HCT116 (cell line): ENCODE data around the gene NIT2. TPM values are rescaled to one million over a fixed set of nuclear protein-coding genes. Genes with fewer than 3 reads are reported as not detected.

Source experiments
- ATAC-seq: fragments of 200-7000 bp; cut with Tn5 transposase; 2 replicates; pipeline ENCODE4 v1.9.1; 2020; ENCODE audit warnings: mild to moderate bottlenecking, moderate library complexity
- BruUV-seq: library from RNA; stranded (reverse); fragments of 400-500 nt; replicated peaks from 2 replicates; lab custom pipeline; 2021; lab: Mats Ljungman, UMichigan
- CTCF ChIA-PET: fragments of 300-600 bp; sonication (Branson Sonifier 250); formaldehyde crosslinking; loops from one replicate; lab custom pipeline; 2021; ENCODE audit warnings: antibody characterized with exemption; lab: Charles Lee
- POLR2A ChIA-PET: fragments of 300-600, 350-600 bp; sonication (Branson Sonifier 250); formaldehyde crosslinking; loops from one replicate; lab custom pipeline; 2021; ENCODE audit warnings: antibody characterized with exemption; lab: Charles Lee
- RAD21 ChIA-PET, 2 experiments: fragments of 300-600 bp; sonication (Branson Sonifier 250); formaldehyde crosslinking; loops; one replicate each; lab custom pipeline; 2023; ENCODE audit warnings: low total read pairs in 2 of 2; ENCODE audit not compliant: uncharacterized antibody in 2 of 2, unreplicated experiment in 2 of 2, low non-redundant PET in 1 of 2; lab: Charles Lee
- DNase-seq: peaks from one replicate; pipeline ENCODE4 v3.0.0-alpha.2; 2010; ENCODE audit warnings: low read depth, low spot score
- H2AFZ ChIP-seq: fragments of 200-600 bp; shearing (Covaris generic), sonication (generic); 2 replicates; pipeline ENCODE4 v1.6.1; 2017; ENCODE audit warnings: low read depth, mixed run types, mixed read lengths, antibody characterized with exemption, low read length; ENCODE audit not compliant: poor library complexity, severe bottlenecking
- H3K27ac ChIP-seq: 2 replicates; pipeline ENCODE4 v1.5.1; 2012; ENCODE audit warnings: low read depth, low read length
- H3K27me3 ChIP-seq: fragments of 200-600 bp; sonication (generic); 2 replicates; pipeline ENCODE4 v1.6.1; 2016; ENCODE audit warnings: mixed run types, low read length, mixed read lengths; ENCODE audit not compliant: insufficient read depth
- H3K36me3 ChIP-seq, 2 experiments: fragments of 200-500 bp in 1 of 2; fragments of 200-600 bp in 1 of 2; sonication (Bioruptor generic) in 1 of 2; sonication (generic) in 1 of 2; 2 replicates each; pipeline versions ENCODE4 v1.5.1 to v1.6.1; 2014 to 2016; ENCODE audit warnings: low read length in 2 of 2, inconsistent platforms in 1 of 2, mixed read lengths in 1 of 2, mixed run types in 1 of 2; ENCODE audit not compliant: insufficient read depth in 2 of 2, control insufficient read depth in 1 of 2
- H3K4me1 ChIP-seq, 2 experiments: fragments of 200-600 bp in 1 of 2; sonication (generic) in 1 of 2; 2 replicates each; pipeline versions ENCODE4 v1.5.1 to v1.6.1; 2012 to 2017; ENCODE audit warnings: low read length in 2 of 2, inconsistent platforms in 1 of 2, mild to moderate bottlenecking in 1 of 2, mixed read lengths in 1 of 2, mixed run types in 1 of 2, moderate library complexity in 1 of 2; ENCODE audit not compliant: insufficient read depth in 2 of 2, control insufficient read depth in 1 of 2
- H3K4me2 ChIP-seq: fragments of 200-600 bp; sonication (generic); 2 replicates; pipeline ENCODE4 v1.6.1; 2017; ENCODE audit warnings: mixed run types, low read length, mixed read lengths
- H3K4me3 ChIP-seq, 2 experiments: fragments of 200-600 bp in 1 of 2; sonication (generic) in 1 of 2; replicated peaks in 1 of 2; 2 replicates each; pipeline ENCODE4 v1.5.1; 2011 to 2016; ENCODE audit warnings: low read length in 2 of 2, control low read depth in 1 of 2, low read depth in 1 of 2, mild to moderate bottlenecking in 1 of 2, mixed read lengths in 1 of 2, mixed run types in 1 of 2
- H3K79me2 ChIP-seq: fragments of 200-600 bp; sonication (generic); 2 replicates; pipeline ENCODE4 v1.6.1; 2017; ENCODE audit warnings: mild to moderate bottlenecking, mixed run types, low read length, moderate library complexity, mixed read lengths; ENCODE audit not compliant: insufficient read depth
- H3K9ac ChIP-seq: fragments of 200-600 bp; sonication (generic); 2 replicates; pipeline ENCODE4 v1.6.1; 2016; ENCODE audit warnings: low read length, mixed read lengths
- H3K9me2 ChIP-seq: fragments of 200-600 bp; sonication (generic), shearing (Covaris generic); 2 replicates; pipeline ENCODE4 v1.6.1; 2017; ENCODE audit warnings: mixed run types, mild to moderate bottlenecking, moderate library complexity; ENCODE audit not compliant: insufficient read depth
- H3K9me3 ChIP-seq, 2 experiments: fragments of 200-500 bp in 1 of 2; fragments of 200-600 bp in 1 of 2; sonication (Bioruptor generic) in 1 of 2; sonication (generic) in 1 of 2; 2 replicates each; pipeline ENCODE4 v1.6.1; 2014 to 2017; ENCODE audit warnings: low read length in 2 of 2, mixed read lengths in 2 of 2, inconsistent platforms in 1 of 2, low read depth in 1 of 2, mild to moderate bottlenecking in 1 of 2, mixed run types in 1 of 2, moderate library complexity in 1 of 2; ENCODE audit not compliant: control insufficient read depth in 1 of 2, insufficient read depth in 1 of 2
- H4K20me1 ChIP-seq: fragments of 200-600 bp; sonication (generic), shearing (Covaris generic); 2 replicates; pipeline ENCODE4 v1.6.1; 2017; ENCODE audit warnings: mixed run types, mild to moderate bottlenecking, moderate library complexity; ENCODE audit not compliant: insufficient read depth
- ATF3 ChIP-seq: IDR thresholded peaks from 2 replicates; pipeline ENCODE4 v1.6.1; 2012
- CBX3 ChIP-seq: IDR thresholded peaks from 2 replicates; pipeline ENCODE4 v1.6.1; 2012; ENCODE audit warnings: low read depth
- CTCF ChIP-seq, 3 experiments: fragments of 200-600 bp in 1 of 3; sonication (generic) in 1 of 3; IDR thresholded peaks in 2 of 3; conservative IDR thresholded peaks in 1 of 3; 2 replicates each; pipeline ENCODE4 v1.5.1; 2012 to 2017; ENCODE audit warnings: low read depth in 2 of 3, low read length in 2 of 3, antibody characterized with exemption in 1 of 3, borderline replicate concordance in 1 of 3, control low read depth in 1 of 3, mild to moderate bottlenecking in 1 of 3, mixed read lengths in 1 of 3, mixed run types in 1 of 3, moderate library complexity in 1 of 3; ENCODE audit not compliant: insufficient read depth in 1 of 3
- EGR1 ChIP-seq: IDR thresholded peaks from 2 replicates; pipeline ENCODE4 v1.6.1; 2012; ENCODE audit warnings: low read depth
- ELF1 ChIP-seq: IDR thresholded peaks from 2 replicates; pipeline ENCODE4 v1.6.1; 2012; ENCODE audit warnings: low read depth, borderline replicate concordance
- EZH2phosphoT487 ChIP-seq: fragments of 200-600 bp; IDR thresholded peaks from 2 replicates; pipeline ENCODE4 v1.6.1; 2018; ENCODE audit warnings: antibody characterized with exemption, borderline replicate concordance
- FOSL1 ChIP-seq: IDR thresholded peaks from 2 replicates; pipeline ENCODE4 v1.6.1; 2012; ENCODE audit warnings: low read depth
- JUND ChIP-seq: IDR thresholded peaks from 2 replicates; pipeline ENCODE4 v1.6.1; 2012
- MAX ChIP-seq: IDR thresholded peaks from 2 replicates; pipeline ENCODE4 v1.6.1; 2012
- POLR2A ChIP-seq: IDR thresholded peaks from 2 replicates; pipeline ENCODE4 v1.7.0; 2011; ENCODE audit warnings: borderline replicate concordance; ENCODE audit not compliant: insufficient read depth, insufficient read length; ENCODE audit errors: extremely low read depth
- SIN3A ChIP-seq: IDR thresholded peaks from 2 replicates; pipeline ENCODE4 v1.6.1; 2012; ENCODE audit warnings: low read depth
- SP1 ChIP-seq: IDR thresholded peaks from 2 replicates; pipeline ENCODE4 v1.6.1; 2012; ENCODE audit warnings: low read depth
- SRF ChIP-seq: IDR thresholded peaks from 2 replicates; pipeline ENCODE4 v1.6.1; 2012; ENCODE audit warnings: low read depth
- YY1 ChIP-seq: IDR thresholded peaks from 2 replicates; pipeline ENCODE4 v1.6.1; 2011; ENCODE audit warnings: low read length, low read depth, moderate library complexity, mild to moderate bottlenecking; ENCODE audit not compliant: insufficient replicate concordance; ENCODE audit errors: extremely low read depth
- ZFX ChIP-seq: fragments of 450-650 bp; IDR thresholded peaks from 2 replicates; pipeline ENCODE4 v1.6.1; 2017
- ZNF274 ChIP-seq: fragments of 200-500 bp; sonication (Bioruptor generic); IDR thresholded peaks from 2 replicates; pipeline ENCODE4 v1.6.1; 2014; ENCODE audit warnings: mild to moderate bottlenecking, low read depth, low read length, inconsistent platforms
- intact Hi-C: fragments of 100-400 bp; cut with micrococcal nuclease; formaldehyde crosslinking; loops from 2 replicates; pipeline ENCODE4 v1.10.0; 2022
- total RNA-seq: library from RNA; stranded (reverse); gene quantifications from one replicate; pipeline ENCODE4 v1.2.1, GENCODE V29; 2021; ENCODE audit not compliant: unreplicated experiment

NIT2 gene
- total RNA-seq, 1 experiment from 2014 or later: 44.7 TPM

- TF ChIP-seq CTCF (IDR thresholded peaks at IDR 0.05 in 2 of 3, conservative IDR thresholded peaks at IDR 0.05 in 1 of 3; ENCODE audit: borderline replicate concordance in 1 of 3, insufficient read depth in 1 of 3, low read depth in 2 of 3, low read length in 2 of 3): no peak
- no peak for TF ChIP-seq SIN3A
- no peak for TF ChIP-seq ATF3
- TF ChIP-seq MAX: no peak
- no peak for TF ChIP-seq CBX3
- no peak for TF ChIP-seq JUND
- no peak for TF ChIP-seq ELF1
- TF ChIP-seq YY1: no peak
- TF ChIP-seq ZNF274: no peak
- no peak for TF ChIP-seq SRF
- TF ChIP-seq POLR2A: no peak
- TF ChIP-seq FOSL1: no peak
Observed at GRCh38 chr3:100404250-100404548, 69.6 kb downstream of the NIT2 start (continued).

- no peak overlapping the region for H3K9ac ChIP-seq
- no peak for TF ChIP-seq POLR2A
- TF ChIP-seq ZNF274: no peak
- TF ChIP-seq FOSL1: no peak
- TF ChIP-seq EZH2phosphoT487: no peak
- TF ChIP-seq SP1: no peak
- TF ChIP-seq ATF3: no peak
- TF ChIP-seq EGR1: no peak
- TF ChIP-seq SIN3A: no peak
- no peak for TF ChIP-seq ZFX
- TF ChIP-seq MAX: no peak
- no peak overlapping the region for H3K4me3 ChIP-seq
- no peak for ATAC-seq
- ChIA-PET RAD21 (no interaction called here), CTCF (no interaction called here), POLR2A (no interaction called here)
- DNase-seq: no peak
- no peak overlapping the region for H2AFZ ChIP-seq
- H3K79me2 ChIP-seq: no peaks in the 10 kb centered on the region
- no peaks in the 10 kb centered on the region for H3K36me3 ChIP-seq
- no peaks in the 10 kb centered on the region for H3K9me3 ChIP-seq
- no peaks in the 10 kb centered on the region for H3K9me2 ChIP-seq
- H3K27ac ChIP-seq: no peak overlapping the region
- intact Hi-C loops: no loop called here
- no peaks in the 10 kb centered on the region for H3K27me3 ChIP-seq
- BruUV-seq: no TSS peak
- H4K20me1 ChIP-seq: no peaks in the 10 kb centered on the region
- peaks cover 0 to 4% of the 10 kb centered on the region in 2 experiments; a peak in 3 of 4 replicates for H3K4me1 ChIP-seq
- H3K4me2 ChIP-seq: no peak overlapping the region
Observed at GRCh38 chr3:100407164-100407563, 72.6 kb downstream of the NIT2 start.
